ENCODE measurements around the gene ADCY3. TPM values are rescaled to one million over a fixed set of nuclear protein-coding genes. Genes with fewer than 3 reads are reported as not detected.

The ADCY3 gene
- polyA plus RNA-seq, 1 donor (not counting 4 experiments of a cell fraction or from before 2014, with no cell fraction given) = 33.2 TPM

DNA sequence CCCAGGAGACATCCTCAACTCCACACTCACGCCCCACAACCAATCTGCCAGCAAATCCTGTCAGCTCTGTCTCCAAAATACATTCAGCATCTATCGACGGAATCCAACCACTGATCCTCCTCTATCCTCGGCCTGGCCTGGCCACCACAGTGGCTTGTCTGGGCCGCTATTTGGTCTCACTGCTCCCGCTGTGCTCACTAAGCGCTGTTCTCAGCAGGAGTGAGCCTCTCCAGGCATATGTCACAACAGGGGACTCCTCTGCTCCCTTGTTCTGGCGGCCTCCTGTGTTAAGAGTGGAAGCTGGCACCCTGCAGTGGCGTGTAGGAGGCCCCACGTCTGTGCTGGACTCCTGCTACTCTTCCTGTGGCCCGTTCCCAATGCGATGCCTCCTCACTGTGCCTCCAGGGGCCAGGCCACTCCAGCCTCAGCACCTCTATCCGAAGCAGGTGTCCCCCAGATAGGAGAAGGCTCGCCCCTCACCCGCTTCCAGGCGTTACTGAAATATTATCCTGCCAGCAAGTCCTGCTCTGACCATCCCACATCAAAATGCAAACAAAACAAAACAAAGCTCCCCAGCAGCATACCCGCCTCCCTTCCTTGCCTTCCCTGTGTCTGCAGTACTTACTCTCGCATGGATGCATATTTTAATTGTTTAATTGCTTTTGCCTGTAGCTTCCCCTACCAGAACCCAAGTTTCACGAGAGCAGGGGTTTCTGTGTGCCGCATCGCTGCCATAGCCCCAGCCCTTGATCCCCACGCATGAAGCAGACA lies 86.9 kb downstream of the ADCY3 start:
- H4K20me1 ChIP-seq (ENCODE audit: control insufficient read depth, extremely low read depth, insufficient read depth, low read length) = no peaks in the 10 kb centered on the region
- H3K79me2 ChIP-seq (ENCODE audit: control insufficient read depth, insufficient read depth, low read length) = no peaks in the 10 kb centered on the region
- no peak overlapping the region for H3K27ac ChIP-seq (ENCODE audit: control insufficient read depth, insufficient read depth, low read length)
- H3K27me3 ChIP-seq (ENCODE audit: control insufficient read depth, extremely low read depth, insufficient read depth, low read length) = no peaks in the 10 kb centered on the region
- H3K4me2 ChIP-seq (ENCODE audit: control insufficient read depth, extremely low read depth, insufficient read depth, low read depth, low read length) = no peak overlapping the region
- H3K4me1 ChIP-seq (ENCODE audit: control insufficient read depth, extremely low read depth, insufficient read depth, low read length) = peaks cover 4% of the 10 kb centered on the region
- dilution Hi-C loops (cut with MboI; ENCODE audit: extremely low pct_ligation_motif_present, low sequenced_read_pairs) = no loop called here
- H3K9me3 ChIP-seq (ENCODE audit: control insufficient read depth, low read depth, low read length) = no peaks in the 10 kb centered on the region
- no peaks in the 10 kb centered on the region for H3K9me1 ChIP-seq (ENCODE audit: control insufficient read depth, extremely low read depth, insufficient read depth, low read length)
- H2AFZ ChIP-seq (ENCODE audit: control insufficient read depth, low read length) = no peak overlapping the region
- no peak overlapping the region for H3K4me3 ChIP-seq (ENCODE audit: control insufficient read depth in 2 of 3, extremely low read depth in 1 of 3, insufficient read depth in 2 of 3, low read depth in 1 of 3, low read length in 3 of 3)
- DNase-seq (ENCODE audit: low read depth, low spot score) (no peak), FAIRE-seq (no peak)
- peaks cover 5 to 20% of the 10 kb centered on the region in 2 experiments for H3K36me3 ChIP-seq (ENCODE audit: control insufficient read depth in 2 of 2, extremely low read depth in 1 of 2, insufficient read depth in 2 of 2, low read length in 2 of 2)
- H3K9ac ChIP-seq (ENCODE audit: control insufficient read depth, extremely low read depth, insufficient read depth, low read length) = no peak overlapping the region
- TF ChIP-seq EZH2 (IDR thresholded peaks at IDR 0.05; ENCODE audit: low read length) = no peak
- TF ChIP-seq, protein P1, sequence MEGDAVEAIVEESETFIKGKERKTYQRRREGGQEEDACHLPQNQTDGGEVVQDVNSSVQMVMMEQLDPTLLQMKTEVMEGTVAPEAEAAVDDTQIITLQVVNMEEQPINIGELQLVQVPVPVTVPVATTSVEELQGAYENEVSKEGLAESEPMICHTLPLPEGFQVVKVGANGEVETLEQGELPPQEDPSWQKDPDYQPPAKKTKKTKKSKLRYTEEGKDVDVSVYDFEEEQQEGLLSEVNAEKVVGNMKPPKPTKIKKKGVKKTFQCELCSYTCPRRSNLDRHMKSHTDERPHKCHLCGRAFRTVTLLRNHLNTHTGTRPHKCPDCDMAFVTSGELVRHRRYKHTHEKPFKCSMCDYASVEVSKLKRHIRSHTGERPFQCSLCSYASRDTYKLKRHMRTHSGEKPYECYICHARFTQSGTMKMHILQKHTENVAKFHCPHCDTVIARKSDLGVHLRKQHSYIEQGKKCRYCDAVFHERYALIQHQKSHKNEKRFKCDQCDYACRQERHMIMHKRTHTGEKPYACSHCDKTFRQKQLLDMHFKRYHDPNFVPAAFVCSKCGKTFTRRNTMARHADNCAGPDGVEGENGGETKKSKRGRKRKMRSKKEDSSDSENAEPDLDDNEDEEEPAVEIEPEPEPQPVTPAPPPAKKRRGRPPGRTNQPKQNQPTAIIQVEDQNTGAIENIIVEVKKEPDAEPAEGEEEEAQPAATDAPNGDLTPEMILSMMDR (optimal IDR thresholded peaks at IDR 0.05 in 1 of 3, IDR thresholded peaks at IDR 0.05 in 1 of 3, conservative IDR thresholded peaks at IDR 0.05 in 1 of 3; ENCODE audit: extremely low read depth in 1 of 3, insufficient read depth in 2 of 3, low read length in 3 of 3) = no peak

DNA sequence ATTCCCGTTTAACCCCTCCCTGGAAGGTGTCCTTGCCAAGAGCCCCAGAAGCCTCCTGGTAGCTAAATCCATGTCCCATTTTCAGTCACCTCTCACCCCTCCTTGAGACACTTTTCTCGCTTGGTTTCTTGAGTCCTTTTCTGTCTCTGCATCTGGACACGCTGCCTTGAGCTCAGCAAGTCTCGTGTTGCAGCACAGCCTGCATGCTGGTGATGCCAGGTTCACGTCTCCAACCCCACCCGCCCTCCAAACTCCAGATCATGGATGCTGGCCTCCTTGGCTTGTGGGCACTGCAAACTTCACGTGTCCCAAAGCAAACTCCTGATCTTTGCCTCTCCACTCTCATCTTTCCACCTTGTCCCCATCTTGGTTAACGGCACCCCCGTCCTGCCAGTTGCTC lies 87.5 kb downstream of the ADCY3 start:
- Histone ChIP-seq H3K79me2 (ENCODE audit: control insufficient read depth, insufficient read depth, low read length) (no peaks in the 10 kb centered on the region), H3K4me1 (ENCODE audit: control insufficient read depth, extremely low read depth, insufficient read depth, low read length) (peaks cover 4% of the 10 kb centered on the region), H3K4me3 (ENCODE audit: control insufficient read depth in 2 of 3, extremely low read depth in 1 of 3, insufficient read depth in 2 of 3, low read depth in 1 of 3, low read length in 3 of 3) (no peak overlapping the region), H4K20me1 (ENCODE audit: control insufficient read depth, extremely low read depth, insufficient read depth, low read length) (no peaks in the 10 kb centered on the region), H3K4me2 (ENCODE audit: control insufficient read depth, extremely low read depth, insufficient read depth, low read depth, low read length) (no peak overlapping the region), H3K36me3 (ENCODE audit: control insufficient read depth in 2 of 2, extremely low read depth in 1 of 2, insufficient read depth in 2 of 2, low read length in 2 of 2) (peaks cover 5 to 20% of the 10 kb centered on the region in 2 experiments), H3K27me3 (ENCODE audit: control insufficient read depth, extremely low read depth, insufficient read depth, low read length) (no peaks in the 10 kb centered on the region), H2AFZ (ENCODE audit: control insufficient read depth, low read length) (no peak overlapping the region), H3K27ac (ENCODE audit: control insufficient read depth, insufficient read depth, low read length) (no peak overlapping the region), H3K9me3 (ENCODE audit: control insufficient read depth, low read depth, low read length) (no peaks in the 10 kb centered on the region), H3K9me1 (ENCODE audit: control insufficient read depth, extremely low read depth, insufficient read depth, low read length) (no peaks in the 10 kb centered on the region), H3K9ac (ENCODE audit: control insufficient read depth, extremely low read depth, insufficient read depth, low read length) (no peak overlapping the region)
- DNase-seq (ENCODE audit: low read depth, low spot score) (no peak), FAIRE-seq (no peak)
- dilution Hi-C loops (cut with MboI; ENCODE audit: extremely low pct_ligation_motif_present, low sequenced_read_pairs) = no loop called here
- no peak for TF ChIP-seq EZH2 (IDR thresholded peaks at IDR 0.05; ENCODE audit: low read length)
- TF ChIP-seq, protein P1 (optimal IDR thresholded peaks at IDR 0.05 in 1 of 3, IDR thresholded peaks at IDR 0.05 in 1 of 3, conservative IDR thresholded peaks at IDR 0.05 in 1 of 3; ENCODE audit: extremely low read depth in 1 of 3, insufficient read depth in 2 of 3, low read length in 3 of 3) = no peak

All from keratinocyte (primary cell).